Measurements from ENCODE around the gene GASK1A.
A peak's percentile ranks its signal among the peaks of the same experiment; 100 is the strongest.

Gene GASK1A

DNA sequence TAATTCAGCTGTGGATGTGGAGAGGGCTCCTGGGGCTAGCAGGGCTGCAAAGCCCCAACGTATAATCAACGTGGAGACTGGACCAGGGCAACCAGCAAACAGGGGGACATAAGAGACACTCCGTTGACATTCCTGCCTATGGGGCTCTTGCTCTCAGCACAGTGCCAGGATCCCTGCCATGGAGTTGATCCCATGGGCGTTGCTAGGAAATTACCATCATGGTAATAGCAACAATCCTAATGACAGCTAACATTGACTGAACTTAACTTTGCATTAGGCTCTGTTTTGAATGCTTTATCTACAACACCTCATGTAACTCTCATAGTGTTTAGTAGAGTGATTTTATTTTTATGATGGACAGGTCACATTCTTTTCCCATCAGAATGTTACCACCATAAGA is 16.9 kb downstream of the GASK1A start:
- Mint-ChIP-seq H3K4me3 (no peak overlapping the region), H3K27me3 (ENCODE audit: low read depth, poor library complexity) (no peaks in the 10 kb centered on the region), H3K9me3 (no peaks in the 10 kb centered on the region), H3K27ac (no peak overlapping the region), H3K4me1 (peaks cover 11% of the 10 kb centered on the region), H3K36me3 (ENCODE audit: low read depth) (no peaks in the 10 kb centered on the region)
- TF ChIP-seq, protein P1, sequence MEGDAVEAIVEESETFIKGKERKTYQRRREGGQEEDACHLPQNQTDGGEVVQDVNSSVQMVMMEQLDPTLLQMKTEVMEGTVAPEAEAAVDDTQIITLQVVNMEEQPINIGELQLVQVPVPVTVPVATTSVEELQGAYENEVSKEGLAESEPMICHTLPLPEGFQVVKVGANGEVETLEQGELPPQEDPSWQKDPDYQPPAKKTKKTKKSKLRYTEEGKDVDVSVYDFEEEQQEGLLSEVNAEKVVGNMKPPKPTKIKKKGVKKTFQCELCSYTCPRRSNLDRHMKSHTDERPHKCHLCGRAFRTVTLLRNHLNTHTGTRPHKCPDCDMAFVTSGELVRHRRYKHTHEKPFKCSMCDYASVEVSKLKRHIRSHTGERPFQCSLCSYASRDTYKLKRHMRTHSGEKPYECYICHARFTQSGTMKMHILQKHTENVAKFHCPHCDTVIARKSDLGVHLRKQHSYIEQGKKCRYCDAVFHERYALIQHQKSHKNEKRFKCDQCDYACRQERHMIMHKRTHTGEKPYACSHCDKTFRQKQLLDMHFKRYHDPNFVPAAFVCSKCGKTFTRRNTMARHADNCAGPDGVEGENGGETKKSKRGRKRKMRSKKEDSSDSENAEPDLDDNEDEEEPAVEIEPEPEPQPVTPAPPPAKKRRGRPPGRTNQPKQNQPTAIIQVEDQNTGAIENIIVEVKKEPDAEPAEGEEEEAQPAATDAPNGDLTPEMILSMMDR (IDR thresholded peaks at IDR 0.05): no peak
- no peak for DNase-seq

DNA sequence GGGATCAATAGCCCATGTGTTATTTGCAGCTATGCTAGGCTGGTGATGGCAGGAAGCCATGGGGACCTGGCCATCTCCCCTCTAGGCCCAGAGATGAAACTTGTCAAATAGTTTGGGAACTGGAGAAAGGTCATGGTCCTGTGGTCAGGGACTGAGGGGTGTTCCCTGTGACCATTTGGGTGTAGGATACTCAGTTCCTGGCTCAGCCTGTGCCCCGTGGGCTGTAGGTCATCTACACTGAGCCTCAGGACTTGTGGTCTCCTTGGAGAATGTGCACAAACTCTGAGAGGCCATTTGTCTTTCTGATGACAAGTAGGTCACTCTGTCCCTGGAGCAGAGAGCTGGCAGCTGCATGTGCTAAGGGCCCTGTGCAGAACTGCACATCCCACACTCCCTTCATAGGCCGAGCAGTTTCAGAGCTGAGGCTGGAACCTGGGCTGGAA is 17.5 kb downstream of the GASK1A start:
- H3K27ac Mint-ChIP-seq: no peak overlapping the region
- H3K4me1 Mint-ChIP-seq: peaks cover 5% of the 10 kb centered on the region
- no peaks in the 10 kb centered on the region for H3K9me3 Mint-ChIP-seq
- no peak for DNase-seq
- H3K27me3 Mint-ChIP-seq (ENCODE audit: low read depth, poor library complexity): no peaks in the 10 kb centered on the region
- no peaks in the 10 kb centered on the region for H3K36me3 Mint-ChIP-seq (ENCODE audit: low read depth)
- TF ChIP-seq, protein P1 (IDR thresholded peaks at IDR 0.05): no peak
- no peak overlapping the region for H3K4me3 Mint-ChIP-seq

DNA sequence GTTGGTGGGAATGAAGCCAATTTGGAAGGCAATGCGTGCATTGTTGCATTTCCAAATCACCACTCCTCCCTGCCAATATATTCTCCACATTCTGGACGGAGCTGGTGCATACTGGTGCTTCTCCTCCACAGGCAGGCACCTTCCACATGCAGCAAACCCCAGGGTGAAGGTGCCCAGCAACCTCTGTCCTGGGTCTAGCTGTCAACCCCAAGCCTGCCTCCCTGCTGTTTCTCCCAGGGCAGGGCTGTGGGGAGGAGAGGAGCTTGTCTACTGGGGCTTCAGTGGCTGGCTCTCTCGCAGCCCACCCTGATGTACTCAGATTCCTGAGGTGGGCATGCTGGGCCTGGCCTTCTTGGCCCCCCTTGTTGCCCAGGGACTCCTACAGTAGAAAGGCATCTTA is 20.1 kb downstream of the GASK1A start:
- H3K27me3 Mint-ChIP-seq (ENCODE audit: low read depth, poor library complexity): peaks cover 3% of the 10 kb centered on the region
- DNase-seq: no peak

DNA sequence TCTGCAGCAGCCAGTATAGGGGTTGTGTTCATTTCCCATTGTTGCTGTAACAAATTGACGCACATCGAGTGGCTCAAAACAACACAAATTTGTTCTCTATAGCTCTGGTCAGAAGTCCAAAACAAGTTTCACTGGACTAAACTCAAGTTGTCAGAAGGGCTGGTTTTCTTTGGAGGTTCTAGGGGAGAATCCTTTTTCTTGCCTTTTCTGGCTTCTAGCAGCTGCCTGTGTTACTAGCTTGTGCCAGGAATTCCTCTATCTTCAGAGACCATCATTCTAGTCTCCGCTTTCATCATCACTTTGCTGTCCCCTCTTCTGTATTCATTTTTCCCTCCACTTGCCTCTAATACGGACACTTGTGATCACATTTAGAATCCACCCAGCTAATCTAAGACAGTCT is 20.5 kb downstream of the GASK1A start:
- H3K9me3 Mint-ChIP-seq: no peaks in the 10 kb centered on the region
- H3K27ac Mint-ChIP-seq: no peak overlapping the region
- H3K4me1 Mint-ChIP-seq: no peaks in the 10 kb centered on the region
- H3K36me3 Mint-ChIP-seq (ENCODE audit: low read depth): no peaks in the 10 kb centered on the region
- TF ChIP-seq, protein P1 (IDR thresholded peaks at IDR 0.05): no peak
- H3K27me3 Mint-ChIP-seq (ENCODE audit: low read depth, poor library complexity): peaks cover 3% of the 10 kb centered on the region
- H3K4me3 Mint-ChIP-seq: no peak overlapping the region
- DNase-seq: no peak

More for the DNA sequence above, 20.1 kb downstream of the GASK1A start:
- Mint-ChIP-seq H3K4me3 (no peak overlapping the region), H3K4me1 (no peaks in the 10 kb centered on the region), H3K9me3 (no peaks in the 10 kb centered on the region), H3K36me3 (ENCODE audit: low read depth) (no peaks in the 10 kb centered on the region), H3K27ac (no peak overlapping the region)
- TF ChIP-seq, protein P1 (IDR thresholded peaks at IDR 0.05): no peak

DNA sequence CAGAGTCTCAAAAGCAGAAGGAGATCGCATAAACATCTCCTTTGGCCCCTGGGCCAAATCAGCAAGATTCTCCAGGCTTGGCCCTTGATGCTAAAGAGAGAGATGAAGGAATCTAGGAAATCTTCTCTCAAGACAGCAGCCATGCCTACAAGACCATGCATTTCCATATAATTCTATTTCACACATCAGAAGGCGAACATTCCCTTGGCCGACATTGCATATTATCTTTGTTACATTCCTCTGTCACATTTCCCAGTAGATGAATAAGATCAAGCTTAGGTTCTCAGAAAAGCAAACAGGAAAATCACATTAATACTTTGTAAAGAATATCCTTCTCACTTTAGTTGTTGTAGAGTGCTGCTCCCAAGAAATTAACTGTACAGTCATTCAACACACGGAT is 21.3 kb downstream of the GASK1A start:
- Mint-ChIP-seq H3K9me3 (no peaks in the 10 kb centered on the region), H3K27ac (no peak overlapping the region), H3K36me3 (ENCODE audit: low read depth) (no peaks in the 10 kb centered on the region), H3K4me3 (no peak overlapping the region), H3K27me3 (ENCODE audit: low read depth, poor library complexity) (peaks cover 3% of the 10 kb centered on the region), H3K4me1 (no peaks in the 10 kb centered on the region)
- no peak for DNase-seq
- TF ChIP-seq, protein P1 (IDR thresholded peaks at IDR 0.05): no peak

DNA sequence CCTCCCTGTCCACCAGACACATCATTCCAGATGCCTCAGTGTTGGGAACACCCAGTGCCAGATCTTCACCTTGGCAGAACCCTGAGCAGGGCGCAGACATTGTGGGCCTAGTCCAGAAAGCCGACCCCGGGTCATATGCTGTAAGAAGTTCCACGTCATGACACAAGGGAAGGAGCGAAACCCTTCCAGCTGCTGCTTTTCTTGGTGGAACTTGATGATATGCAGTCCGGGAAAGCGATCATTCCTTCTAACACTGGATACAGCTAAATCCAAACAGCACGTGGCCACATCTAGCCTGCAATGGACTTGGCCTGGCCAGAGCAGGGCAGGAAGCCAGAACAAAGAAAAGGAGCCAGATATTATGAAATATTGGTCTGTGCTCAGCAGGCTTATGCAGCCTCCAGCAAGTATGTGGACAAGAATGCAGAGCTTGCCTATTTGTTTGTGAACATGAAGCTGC is 22.0 kb downstream of the GASK1A start:
- H3K27me3 Mint-ChIP-seq (ENCODE audit: low read depth, poor library complexity): peaks cover 3% of the 10 kb centered on the region
- H3K9me3 Mint-ChIP-seq: no peaks in the 10 kb centered on the region
- H3K4me1 Mint-ChIP-seq: no peaks in the 10 kb centered on the region
- H3K36me3 Mint-ChIP-seq (ENCODE audit: low read depth): no peaks in the 10 kb centered on the region
- H3K4me3 Mint-ChIP-seq: no peak overlapping the region
- TF ChIP-seq, protein P1 (IDR thresholded peaks at IDR 0.05): no peak
- H3K27ac Mint-ChIP-seq: peak overlapping the region; percentile 36
- no peak for DNase-seq

All from nephron progenitor cell (in vitro differentiated cells).